Esophagus muscularis mucosa (tissue), 4 donors: ENCODE measurements around the gene RNF144B.
A peak's percentile ranks its signal among the peaks of the same experiment; 100 is the strongest.

ENCODE experiments used
- CTCF ChIP-seq, 3 experiments: fragments of 200-600 bp in 2 of 3; fragments of 450-650 bp in 1 of 3; sonication (generic) in 2 of 3; IDR thresholded peaks; one replicate each; pipeline ENCODE4 v1.5.1; 2017 to 2019; ENCODE audit warnings: antibody characterized with exemption in 3 of 3, mild to moderate bottlenecking in 2 of 3, moderate library complexity in 1 of 3
- EP300 ChIP-seq: sonication (generic); formaldehyde crosslinking; IDR thresholded peaks from one replicate; pipeline ENCODE4 v1.6.1; 2017; ENCODE audit warnings: antibody characterized with exemption
- POLR2A ChIP-seq: fragments of 450-650 bp; IDR thresholded peaks from one replicate; pipeline ENCODE4 v1.6.1; 2017; ENCODE audit warnings: antibody characterized with exemption, moderate library complexity, mild to moderate bottlenecking, low read depth

GRCh38 chr6:18392346-18392877 lies 5.3 kb downstream of the RNF144B start:
- TF ChIP-seq CTCF (IDR thresholded peaks at IDR 0.05): peak in 1 of 3 experiments; percentile 5
- no peak for TF ChIP-seq POLR2A
- no peak for TF ChIP-seq EP300
